C4-2B (cell line): Measurements from ENCODE around the gene EPB41L2.

Experiments used
- ZFX ChIP-seq: fragments of 450-650 bp; IDR thresholded peaks from 2 replicates; pipeline ENCODE4 v1.6.1; 2017
- TF ChIP-seq, protein P1 (sequence below): fragments of 450-650 bp; conservative IDR thresholded peaks from 2 replicates; pipeline ENCODE4 v1.5.1; 2017; ENCODE audit warnings: mild to moderate bottlenecking

DNA sequence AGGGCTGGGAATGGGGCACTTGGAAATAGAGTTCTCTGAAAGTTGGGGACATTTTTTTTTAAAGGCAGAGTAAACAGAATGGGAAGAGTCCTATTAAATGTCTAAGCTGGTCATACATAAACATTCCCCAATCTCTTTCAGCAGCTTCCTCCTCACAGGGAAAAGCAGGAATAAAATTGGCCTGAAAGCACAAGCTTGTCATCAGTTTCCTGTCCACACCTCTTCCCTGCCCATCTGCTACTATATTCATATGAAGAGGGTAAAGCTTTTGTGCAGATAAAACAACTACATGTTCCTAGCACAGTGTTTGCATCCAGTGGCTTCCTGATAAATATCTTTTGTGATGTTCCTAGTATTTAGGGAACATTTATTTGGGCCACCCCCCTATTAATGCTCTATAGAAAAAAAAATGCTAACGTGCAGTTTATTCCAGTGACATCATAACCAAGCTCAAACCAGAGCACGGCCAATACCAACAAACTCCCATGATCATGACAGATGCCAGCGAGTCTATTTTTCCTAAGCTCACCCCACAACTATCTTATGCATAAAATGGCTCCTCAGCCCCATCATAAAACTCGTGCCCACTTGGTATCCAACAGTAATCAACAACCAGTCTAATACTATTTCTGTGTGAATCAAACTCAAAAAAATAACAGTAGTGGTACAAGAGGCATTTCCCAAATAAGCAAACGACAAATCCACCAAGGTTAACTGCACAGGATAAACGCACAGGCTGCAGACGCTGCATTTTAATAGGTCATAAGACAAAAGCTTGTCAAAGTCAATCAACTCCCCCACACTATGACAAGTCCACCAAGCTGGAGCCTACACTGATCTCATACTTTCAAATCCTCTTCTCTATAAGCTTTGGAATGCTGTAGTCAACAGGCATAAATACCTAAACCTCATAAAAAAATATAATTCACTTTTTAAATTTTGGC lies 95.3 kb downstream of the EPB41L2 start:
- TF ChIP-seq, protein P1, sequence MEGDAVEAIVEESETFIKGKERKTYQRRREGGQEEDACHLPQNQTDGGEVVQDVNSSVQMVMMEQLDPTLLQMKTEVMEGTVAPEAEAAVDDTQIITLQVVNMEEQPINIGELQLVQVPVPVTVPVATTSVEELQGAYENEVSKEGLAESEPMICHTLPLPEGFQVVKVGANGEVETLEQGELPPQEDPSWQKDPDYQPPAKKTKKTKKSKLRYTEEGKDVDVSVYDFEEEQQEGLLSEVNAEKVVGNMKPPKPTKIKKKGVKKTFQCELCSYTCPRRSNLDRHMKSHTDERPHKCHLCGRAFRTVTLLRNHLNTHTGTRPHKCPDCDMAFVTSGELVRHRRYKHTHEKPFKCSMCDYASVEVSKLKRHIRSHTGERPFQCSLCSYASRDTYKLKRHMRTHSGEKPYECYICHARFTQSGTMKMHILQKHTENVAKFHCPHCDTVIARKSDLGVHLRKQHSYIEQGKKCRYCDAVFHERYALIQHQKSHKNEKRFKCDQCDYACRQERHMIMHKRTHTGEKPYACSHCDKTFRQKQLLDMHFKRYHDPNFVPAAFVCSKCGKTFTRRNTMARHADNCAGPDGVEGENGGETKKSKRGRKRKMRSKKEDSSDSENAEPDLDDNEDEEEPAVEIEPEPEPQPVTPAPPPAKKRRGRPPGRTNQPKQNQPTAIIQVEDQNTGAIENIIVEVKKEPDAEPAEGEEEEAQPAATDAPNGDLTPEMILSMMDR: no peak
- no peak for TF ChIP-seq ZFX
